H9 (cell line): Measurements from ENCODE around the gene SETBP1. TPM values are rescaled to one million over a fixed set of nuclear protein-coding genes. Genes with fewer than 3 reads are reported as not detected.

Experiments used
- DNase-seq: peaks from one replicate; pipeline ENCODE4 v3.0.0-alpha.2; 2017
- H2AFZ ChIP-seq: one replicate; pipeline ENCODE4 v1.6.1; 2013; ENCODE audit warnings: mild to moderate bottlenecking, low read length, control low read depth, moderate library complexity
- H2AK5ac ChIP-seq: 2 replicates; pipeline ENCODE4 v1.6.1; 2013; ENCODE audit warnings: low read length, control low read depth, mixed read lengths; ENCODE audit not compliant: insufficient read length
- H2BK120ac ChIP-seq: one replicate; pipeline ENCODE4 v1.6.1; 2013; ENCODE audit warnings: low read depth, mild to moderate bottlenecking, low read length, control low read depth, inconsistent platforms; ENCODE audit not compliant: poor library complexity, severe bottlenecking
- H2BK12ac ChIP-seq: 2 replicates; pipeline ENCODE4 v1.6.1; 2013; ENCODE audit warnings: low read length, control low read depth, mixed read lengths, low read depth; ENCODE audit not compliant: insufficient read length
- H2BK15ac ChIP-seq: 2 replicates; pipeline ENCODE4 v1.6.1; 2013; ENCODE audit warnings: low read depth, low read length, control low read depth
- H2BK20ac ChIP-seq: one replicate; pipeline ENCODE4 v1.6.1; 2013; ENCODE audit warnings: low read depth, mild to moderate bottlenecking, low read length, control low read depth, inconsistent platforms; ENCODE audit not compliant: poor library complexity, severe bottlenecking
- H2BK5ac ChIP-seq: 2 replicates; pipeline ENCODE4 v1.6.1; 2013; ENCODE audit warnings: low read length, control low read depth, mixed read lengths; ENCODE audit not compliant: insufficient read length
- H3K14ac ChIP-seq: 2 replicates; pipeline ENCODE4 v1.6.1; 2013; ENCODE audit warnings: low read length, control low read depth; ENCODE audit not compliant: insufficient read depth
- H3K18ac ChIP-seq: 2 replicates; pipeline ENCODE4 v1.6.1; 2013; ENCODE audit warnings: low read depth, mild to moderate bottlenecking, mixed read lengths, low read length, control low read depth; ENCODE audit not compliant: insufficient read length
- H3K23ac ChIP-seq: 2 replicates; pipeline ENCODE4 v1.6.1; 2013; ENCODE audit warnings: low read length, control low read depth, mixed read lengths, low read depth; ENCODE audit not compliant: insufficient read length
- H3K23me2 ChIP-seq: 2 replicates; pipeline ENCODE4 v1.6.1; 2013; ENCODE audit warnings: low read depth, mild to moderate bottlenecking, mixed read lengths, low read length, control low read depth; ENCODE audit not compliant: insufficient read length, poor library complexity, severe bottlenecking
- H3K27ac ChIP-seq: 2 replicates; pipeline ENCODE4 v1.5.1; 2013; ENCODE audit warnings: low read length, control low read depth, mixed read lengths, low read depth; ENCODE audit not compliant: insufficient read length
- H3K27me3 ChIP-seq: 2 replicates; pipeline ENCODE4 v1.6.1; 2013; ENCODE audit warnings: low read length, control low read depth, inconsistent platforms; ENCODE audit not compliant: insufficient read depth
- H3K4ac ChIP-seq: 2 replicates; pipeline ENCODE4 v1.6.1; 2013; ENCODE audit warnings: low read depth, mild to moderate bottlenecking, control low read depth, inconsistent platforms, low read length, moderate library complexity
- H3K4me1 ChIP-seq: 2 replicates; pipeline ENCODE4 v1.6.1; 2013; ENCODE audit warnings: low read length, control low read depth, inconsistent platforms; ENCODE audit not compliant: insufficient read depth
- H3K4me2 ChIP-seq: 2 replicates; pipeline ENCODE4 v1.6.1; 2013; ENCODE audit warnings: low read length, control low read depth, mixed read lengths; ENCODE audit not compliant: insufficient read length, insufficient read depth
- H3K56ac ChIP-seq: 2 replicates; pipeline ENCODE4 v1.6.1; 2013; ENCODE audit warnings: low read depth, mild to moderate bottlenecking, mixed read lengths, low read length, control low read depth; ENCODE audit not compliant: insufficient read length
- H3K79me1 ChIP-seq: 2 replicates; pipeline ENCODE4 v1.6.1; 2013; ENCODE audit warnings: low read depth, mild to moderate bottlenecking, moderate library complexity, low read length, control low read depth, inconsistent platforms; ENCODE audit not compliant: insufficient read depth, poor library complexity, severe bottlenecking
- H3K79me2 ChIP-seq: 2 replicates; pipeline ENCODE4 v1.6.1; 2013; ENCODE audit warnings: low read length, control low read depth, inconsistent platforms; ENCODE audit not compliant: insufficient read depth
- H3K9ac ChIP-seq: 2 replicates; pipeline ENCODE4 v1.6.1; 2013; ENCODE audit warnings: low read length, control low read depth, mixed read lengths; ENCODE audit not compliant: insufficient read length; ENCODE audit errors: extremely low read depth
- H3K9me3 ChIP-seq: one replicate; pipeline ENCODE4 v1.6.1; 2013; ENCODE audit warnings: low read depth, low read length, inconsistent platforms; ENCODE audit not compliant: control insufficient read depth
- H3T11ph ChIP-seq: one replicate; pipeline ENCODE4 v1.6.1; 2013; ENCODE audit warnings: mild to moderate bottlenecking, low read length, control low read depth, inconsistent platforms
- H4K20me1 ChIP-seq: one replicate; pipeline ENCODE4 v1.6.1; 2013; ENCODE audit not compliant: control insufficient read depth, insufficient read length, insufficient read depth
- H4K5ac ChIP-seq: 2 replicates; pipeline ENCODE4 v1.6.1; 2013; ENCODE audit warnings: low read depth, mild to moderate bottlenecking, mixed read lengths, low read length, control low read depth; ENCODE audit not compliant: insufficient read length
- H4K8ac ChIP-seq: replicated peaks from 2 replicates; pipeline ENCODE4 v1.6.1; 2013; ENCODE audit warnings: low read length, control low read depth, mixed read lengths, low read depth; ENCODE audit not compliant: insufficient read length
- H4K91ac ChIP-seq: 2 replicates; pipeline ENCODE4 v1.6.1; 2013; ENCODE audit warnings: low read depth, mild to moderate bottlenecking, moderate library complexity, mixed read lengths, low read length, control low read depth; ENCODE audit not compliant: insufficient read length
- H3K27ac Mint-ChIP-seq, 3 experiments: 2 replicates in 2 of 3; 3 replicates in 1 of 3; pipeline ENCODE4 v1.8.0; 2020 to 2021; ENCODE audit warnings: mixed read lengths in 3 of 3, mild to moderate bottlenecking in 1 of 3, moderate library complexity in 1 of 3
- H3K27me3 Mint-ChIP-seq: 2 replicates; pipeline ENCODE4 v1.8.0; 2021; ENCODE audit warnings: low read depth, mild to moderate bottlenecking, moderate library complexity, mixed read lengths
- H3K36me3 Mint-ChIP-seq, 3 experiments: 2 replicates in 2 of 3; 3 replicates in 1 of 3; pipeline ENCODE4 v1.8.0; 2020 to 2021; ENCODE audit warnings: low read depth in 3 of 3, mixed read lengths in 3 of 3; ENCODE audit not compliant: insufficient read depth in 1 of 3
- H3K4me1 Mint-ChIP-seq, 2 experiments: 2 replicates each; pipeline ENCODE4 v1.8.0; 2020; ENCODE audit warnings: mixed read lengths in 2 of 2
- H3K4me3 Mint-ChIP-seq, 2 experiments: 2 replicates in 1 of 2; 3 replicates in 1 of 2; pipeline ENCODE4 v1.8.0; 2020 to 2021; ENCODE audit warnings: mild to moderate bottlenecking in 2 of 2, mixed read lengths in 2 of 2, moderate library complexity in 1 of 2
- H3K9me3 Mint-ChIP-seq, 2 experiments: 2 replicates in 1 of 2; 3 replicates in 1 of 2; pipeline ENCODE4 v1.8.0; 2020; ENCODE audit warnings: mild to moderate bottlenecking in 2 of 2, mixed read lengths in 2 of 2, moderate library complexity in 1 of 2
- WGBS: extraction: QIAGEN DNeasy Blood & Tissue Kit; methylation state at CpG from one replicate; pipeline ENCODE4 v1.1.7; 2013; ENCODE audit warnings: missing lambda C conversion rate, low lambda C conversion rate, mixed read lengths; ENCODE audit not compliant: insufficient read length; ENCODE audit errors: extremely low coverage; 5-methylcytosine and 5-hydroxymethylcytosine counted together
- total RNA-seq: library from RNA; stranded (reverse); gene quantifications from 2 replicates; pipeline ENCODE4 v1.2.1, GENCODE V29; 2021
- TF ChIP-seq, protein P1 (sequence below): fragments of 200-600 bp; sonication (generic); conservative IDR thresholded peaks from 3 replicates; pipeline ENCODE4 v1.8.0; 2021; ENCODE audit warnings: antibody characterized with exemption, mild to moderate bottlenecking

Gene SETBP1
- total RNA-seq, 1 experiment from 2014 or later = 4.6 TPM

DNA sequence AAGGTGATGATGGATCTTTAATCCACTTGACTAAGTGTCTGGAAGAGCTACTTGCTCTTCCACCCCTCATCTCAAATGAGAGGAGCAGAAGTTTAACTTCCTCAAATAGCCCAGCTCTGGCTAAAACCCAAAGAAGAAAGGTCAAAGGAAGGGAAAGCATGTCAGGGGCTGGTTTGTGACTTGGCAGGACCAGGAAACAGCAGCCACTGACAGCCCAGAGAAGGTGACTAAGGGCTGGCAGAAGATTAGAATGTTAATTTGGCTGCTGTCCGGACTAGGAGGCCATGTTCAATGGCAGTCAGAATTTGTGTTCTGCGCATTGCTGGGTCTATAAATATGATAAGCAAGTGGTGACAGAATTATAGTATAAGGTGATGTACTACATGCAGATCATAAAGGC lies 386.2 kb downstream of the SETBP1 start:
- Histone ChIP-seq H3K4me2 (no peak overlapping the region), H3K9ac (no peak overlapping the region), H4K20me1 (no peaks in the 10 kb centered on the region), H4K91ac (no peak overlapping the region), H3K27me3 (no peaks in the 10 kb centered on the region), H2AK5ac (no peak overlapping the region), H3K9me3 (no peaks in the 10 kb centered on the region), H4K5ac (no peak overlapping the region), H4K8ac (no peak overlapping the region), H3K23me2 (no peaks in the 10 kb centered on the region), H2AFZ (no peak overlapping the region), H3K4ac (no peak overlapping the region), H2BK12ac (no peak overlapping the region), H3K56ac (no peak overlapping the region), H3K4me1 (no peaks in the 10 kb centered on the region), H3K14ac (no peak overlapping the region), H3K23ac (no peak overlapping the region), H3K27ac (no peak overlapping the region), H2BK20ac (no peak overlapping the region), H3K79me2 (no peaks in the 10 kb centered on the region), H2BK15ac (no peak overlapping the region), H3K79me1 (no peaks in the 10 kb centered on the region), H3T11ph (no peak overlapping the region), H2BK5ac (no peak overlapping the region), H3K18ac (no peak overlapping the region), H2BK120ac (no peak overlapping the region)
- no peaks in the 10 kb centered on the region for H3K9me3 Mint-ChIP-seq
- DNase-seq = no peak
- no peak overlapping the region for H3K27ac Mint-ChIP-seq
- WGBS = no CpG with 5 or more reads among the region's 2 CpGs
- H3K27me3 Mint-ChIP-seq = no peaks in the 10 kb centered on the region; the same call in 1 of the 2 replicates
- peaks cover 2 to 9% (median 5%) of the 10 kb centered on the region in 3 experiments; a peak in 3 of 7 replicates for H3K36me3 Mint-ChIP-seq
- H3K4me1 Mint-ChIP-seq = no peaks in the 10 kb centered on the region
- H3K4me3 Mint-ChIP-seq = no peak overlapping the region
- TF ChIP-seq, protein P1, sequence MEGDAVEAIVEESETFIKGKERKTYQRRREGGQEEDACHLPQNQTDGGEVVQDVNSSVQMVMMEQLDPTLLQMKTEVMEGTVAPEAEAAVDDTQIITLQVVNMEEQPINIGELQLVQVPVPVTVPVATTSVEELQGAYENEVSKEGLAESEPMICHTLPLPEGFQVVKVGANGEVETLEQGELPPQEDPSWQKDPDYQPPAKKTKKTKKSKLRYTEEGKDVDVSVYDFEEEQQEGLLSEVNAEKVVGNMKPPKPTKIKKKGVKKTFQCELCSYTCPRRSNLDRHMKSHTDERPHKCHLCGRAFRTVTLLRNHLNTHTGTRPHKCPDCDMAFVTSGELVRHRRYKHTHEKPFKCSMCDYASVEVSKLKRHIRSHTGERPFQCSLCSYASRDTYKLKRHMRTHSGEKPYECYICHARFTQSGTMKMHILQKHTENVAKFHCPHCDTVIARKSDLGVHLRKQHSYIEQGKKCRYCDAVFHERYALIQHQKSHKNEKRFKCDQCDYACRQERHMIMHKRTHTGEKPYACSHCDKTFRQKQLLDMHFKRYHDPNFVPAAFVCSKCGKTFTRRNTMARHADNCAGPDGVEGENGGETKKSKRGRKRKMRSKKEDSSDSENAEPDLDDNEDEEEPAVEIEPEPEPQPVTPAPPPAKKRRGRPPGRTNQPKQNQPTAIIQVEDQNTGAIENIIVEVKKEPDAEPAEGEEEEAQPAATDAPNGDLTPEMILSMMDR = no peak
